NOMO-1 treated with DMSO at 0.1 percent for 48 hours (cell line): ENCODE results near the gene CEP162.
"Not testable (repeated sequence)": the region's sequence is repeated elsewhere in the genome, so short reads cannot be mapped to it uniquely, and the experiment has no call there.

ENCODE experiments used
- DNase-seq: peaks from one replicate; lab custom pipeline; 2025; ENCODE audit not compliant: unreplicated experiment; lab: John Stamatoyannopoulos, UW

Gene CEP162

GRCh38 chr6:84227434-84228197 lies at the start of gene CEP162:
TSS of gene CEP162 (minus strand) at chr6:84227643. CDS start at chr6:84226393, 1,250 bp downstream.
- DNase-seq = peak; percentile 78

- DNase-seq = no peak
Measured at GRCh38 chr6:84274856-84275255, 47.4 kb upstream of the CEP162 start.

- DNase-seq = no peak
Measured at GRCh38 chr6:84273048-84273809, 45.8 kb upstream of the CEP162 start.

GRCh38 chr6:84272298-84272697 lies 44.9 kb upstream of the CEP162 start:
- no peak for DNase-seq

GRCh38 chr6:84271061-84271716 lies 43.7 kb upstream of the CEP162 start:
- no peak for DNase-seq

GRCh38 chr6:84269947-84270733 lies 42.7 kb upstream of the CEP162 start:
- no peak for DNase-seq

- DNase-seq = no peak
Measured at GRCh38 chr6:84268781-84269180, 41.3 kb upstream of the CEP162 start.

- DNase-seq = no peak
Measured at GRCh38 chr6:84263557-84263956, 36.1 kb upstream of the CEP162 start.

- no peak for DNase-seq
Measured at GRCh38 chr6:84260926-84261325, 33.5 kb upstream of the CEP162 start.

- no peak for DNase-seq
Measured at GRCh38 chr6:84260196-84260595, 32.8 kb upstream of the CEP162 start.

GRCh38 chr6:84258866-84259265 lies 31.4 kb upstream of the CEP162 start:
- DNase-seq = peak; percentile 38

GRCh38 chr6:84258268-84258667 lies 30.8 kb upstream of the CEP162 start:
- DNase-seq = peak; percentile 23

GRCh38 chr6:84255641-84256040 lies 28.2 kb upstream of the CEP162 start:
- no peak for DNase-seq

- DNase-seq = no peak
Measured at GRCh38 chr6:84253380-84253779, 25.9 kb upstream of the CEP162 start.

- DNase-seq = no peak
Measured at GRCh38 chr6:84251891-84252539, 24.6 kb upstream of the CEP162 start.

- DNase-seq = no peak
Measured at GRCh38 chr6:84249724-84250123, 22.3 kb upstream of the CEP162 start.

GRCh38 chr6:84244416-84245081 lies 17.1 kb upstream of the CEP162 start:
- not testable (repeated sequence) for DNase-seq

- DNase-seq = no peak
Measured at GRCh38 chr6:84243240-84243639, 15.8 kb upstream of the CEP162 start.

- DNase-seq = no peak
Measured at GRCh38 chr6:84242265-84242664, 14.8 kb upstream of the CEP162 start.

- no peak for DNase-seq
Measured at GRCh38 chr6:84228198-84228543, 728 bp upstream of the CEP162 start.
